MCF 10A (cell line): ENCODE measurements around the gene OR7C1. TPM values are rescaled to one million over a fixed set of nuclear protein-coding genes. Genes with fewer than 3 reads are reported as not detected.

Source experiments
- BruUV-seq: library from RNA; stranded (reverse); fragments of 400-500 nt; replicated peaks from 2 replicates; lab custom pipeline; 2021; lab: Mats Ljungman, UMichigan
- CTCF ChIA-PET: fragments of 300-600 bp; sonication (Branson Sonifier 250); formaldehyde crosslinking; extraction: SDS; loops from one replicate; lab custom pipeline; 2021; ENCODE audit warnings: antibody characterized with exemption, inconsistent platforms; lab: Yijun Ruan, JAX
- POLR2A ChIA-PET: fragments of 300-600, 350-650 bp; sonication (Branson Sonifier 250); formaldehyde crosslinking; extraction: SDS; loops from one replicate; lab custom pipeline; 2020; ENCODE audit warnings: antibody characterized with exemption, inconsistent platforms; lab: Yijun Ruan, JAX
- DNase-seq: peaks from one replicate; pipeline ENCODE4 v3.0.0-alpha.2; 2018; ENCODE audit not compliant: unreplicated experiment
- H3K27ac Mint-ChIP-seq: one replicate; pipeline ENCODE4 v1.8.0; 2022; ENCODE audit warnings: mild to moderate bottlenecking, low read depth, mixed read lengths; ENCODE audit not compliant: unreplicated experiment
- H3K27me3 Mint-ChIP-seq: one replicate; pipeline ENCODE4 v1.8.0; 2022; ENCODE audit warnings: mixed read lengths; ENCODE audit not compliant: insufficient read depth, unreplicated experiment
- H3K36me3 Mint-ChIP-seq: one replicate; pipeline ENCODE4 v1.8.0; 2022; ENCODE audit warnings: mild to moderate bottlenecking, moderate library complexity, mixed read lengths; ENCODE audit not compliant: insufficient read depth, unreplicated experiment
- H3K4me1 Mint-ChIP-seq: one replicate; pipeline ENCODE4 v1.8.0; 2022; ENCODE audit warnings: mixed read lengths; ENCODE audit not compliant: insufficient read depth, unreplicated experiment
- H3K4me3 Mint-ChIP-seq: one replicate; pipeline ENCODE4 v1.8.0; 2022; ENCODE audit warnings: mild to moderate bottlenecking, moderate library complexity, mixed read lengths; ENCODE audit not compliant: unreplicated experiment
- H3K9me3 Mint-ChIP-seq: one replicate; pipeline ENCODE4 v1.8.0; 2022; ENCODE audit warnings: mixed read lengths; ENCODE audit not compliant: unreplicated experiment
- CTCF ChIP-seq: fragments of 200-600 bp; IDR thresholded peaks from one replicate; pipeline ENCODE4 v1.8.0; 2022; ENCODE audit warnings: antibody characterized with exemption, mild to moderate bottlenecking; ENCODE audit not compliant: unreplicated experiment
- intact Hi-C: fragments of 100-400 bp; cut with micrococcal nuclease; formaldehyde crosslinking; loops from 2 replicates; pipeline ENCODE4 v1.14.1; 2022
- total RNA-seq: library from RNA; stranded (reverse); gene quantifications from 2 replicates; pipeline ENCODE4 v1.2.3, GENCODE V29; 2022

OR7C1 gene
- total RNA-seq, 1 experiment from 2014 or later, result not detected

DNA sequence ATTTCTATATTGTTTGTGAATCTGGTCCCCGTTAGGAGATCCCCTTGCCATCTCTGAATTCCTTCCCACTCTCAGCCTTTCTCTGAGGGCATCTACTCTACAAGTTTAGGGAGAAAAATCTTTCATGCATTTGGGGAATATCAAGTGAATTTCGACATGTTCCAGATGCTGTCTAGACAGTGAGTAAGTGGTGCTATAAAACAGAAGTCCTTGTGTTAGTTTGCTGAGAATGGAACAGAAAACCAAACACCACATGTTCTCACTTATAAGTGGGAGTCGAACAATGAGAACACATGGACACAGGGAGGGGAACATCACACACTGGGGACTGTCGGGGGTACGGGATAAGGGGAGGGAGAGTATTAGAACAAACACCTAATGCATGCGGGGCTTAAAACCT, 8.6 kb upstream of the OR7C1 start:
- ChIA-PET POLR2A (no interaction called here), CTCF (no interaction called here)
- intact Hi-C loops, result no loop called here
- Mint-ChIP-seq H3K4me1 (peaks cover 5% of the 10 kb centered on the region), H3K36me3 (no peaks in the 10 kb centered on the region), H3K27ac (no peak overlapping the region), H3K9me3 (no peaks in the 10 kb centered on the region), H3K27me3 (peaks cover 28% of the 10 kb centered on the region), H3K4me3 (no peak overlapping the region)
- no peak for DNase-seq
- no TSS peak for BruUV-seq
- no peak for TF ChIP-seq CTCF

DNA sequence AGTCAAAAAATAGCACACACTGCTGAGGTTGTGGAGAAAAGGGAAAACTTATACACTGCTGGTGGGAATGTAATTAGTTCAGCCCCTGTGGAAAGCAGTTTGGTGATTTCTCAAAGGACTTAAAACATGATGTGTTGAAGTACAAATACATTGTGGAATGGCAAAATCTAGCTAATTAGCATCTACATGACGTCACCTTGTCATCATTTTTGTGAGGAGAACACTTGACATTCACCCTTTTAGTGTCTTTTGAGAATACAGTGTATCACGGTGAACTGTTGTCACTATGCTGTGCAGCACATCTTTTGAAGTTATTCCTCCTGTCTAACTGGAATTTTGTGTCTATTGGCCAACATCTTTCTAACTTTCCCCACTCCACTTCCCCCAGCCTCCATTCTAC, 8.2 kb upstream of the OR7C1 start:
- ChIA-PET POLR2A (no interaction called here), CTCF (no interaction called here)
- H3K4me3 Mint-ChIP-seq, result no peak overlapping the region
- H3K4me1 Mint-ChIP-seq, result peaks cover 5% of the 10 kb centered on the region
- H3K27me3 Mint-ChIP-seq, result peaks cover 24% of the 10 kb centered on the region
- no peak for TF ChIP-seq CTCF
- intact Hi-C loops, result no loop called here
- H3K27ac Mint-ChIP-seq, result no peak overlapping the region
- no peaks in the 10 kb centered on the region for H3K9me3 Mint-ChIP-seq
- no peaks in the 10 kb centered on the region for H3K36me3 Mint-ChIP-seq
- DNase-seq, result no peak
- BruUV-seq, result no TSS peak

DNA sequence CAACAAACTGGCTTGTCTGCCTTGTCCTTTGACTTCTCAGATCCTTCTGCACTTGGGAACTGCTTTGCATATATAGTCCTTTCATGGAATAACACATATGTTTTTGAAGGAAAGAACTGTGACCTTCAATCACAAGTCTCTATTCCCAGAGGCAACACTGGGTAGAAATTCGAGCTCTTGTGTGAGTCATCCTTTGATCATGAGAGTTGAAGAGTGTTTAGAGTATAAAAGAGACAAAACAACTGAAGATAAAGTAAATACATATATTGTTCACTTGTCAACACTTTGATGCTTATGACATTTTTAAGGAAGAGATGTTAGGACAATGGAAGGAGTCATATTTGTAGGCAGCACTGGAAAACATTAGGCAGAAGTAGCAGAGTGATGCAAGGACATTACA, 5.2 kb upstream of the OR7C1 start:
- intact Hi-C loops, result no loop called here
- Mint-ChIP-seq H3K9me3 (no peaks in the 10 kb centered on the region), H3K4me1 (peaks cover 5% of the 10 kb centered on the region), H3K36me3 (no peaks in the 10 kb centered on the region), H3K4me3 (no peak overlapping the region), H3K27ac (no peak overlapping the region), H3K27me3 (peaks cover 17% of the 10 kb centered on the region)
- CTCF ChIA-PET, result no interaction called here
- peak; percentile 6 for DNase-seq
- TF ChIP-seq CTCF, result no peak
- BruUV-seq, result no TSS peak
- POLR2A ChIA-PET, result interaction anchor here (0.6 kb wide), 1 partner anchor 152 kb away, joined by 3 read pairs; no protein-coding TSS in a partner anchor

DNA sequence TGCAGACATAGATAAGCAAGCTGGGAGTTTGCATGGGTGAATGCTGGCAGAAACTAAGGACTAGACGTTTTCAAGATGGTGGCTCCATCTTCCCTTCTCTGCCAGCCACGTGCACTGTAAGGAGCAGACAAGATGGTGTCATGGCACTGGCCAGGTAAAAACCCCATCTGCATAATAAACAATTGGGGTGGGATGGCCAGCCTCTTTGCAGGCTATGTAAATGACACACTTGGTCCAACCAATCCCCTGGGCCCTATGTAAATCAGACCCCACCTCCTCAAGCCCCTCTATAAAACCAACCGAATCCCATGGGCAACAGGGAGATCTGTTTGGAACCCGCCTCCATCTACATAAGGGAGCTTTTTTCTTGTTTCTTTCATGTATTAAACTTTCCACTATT, 2.4 kb upstream of the OR7C1 start:
- ChIA-PET POLR2A (no interaction called here), CTCF (interaction anchor here (0.6 to 0.8 kb wide), 2 partner anchors 8 to 17 kb away, joined by 3 read pairs; no protein-coding TSS in a partner anchor)
- no peaks in the 10 kb centered on the region for H3K36me3 Mint-ChIP-seq
- no peaks in the 10 kb centered on the region for H3K9me3 Mint-ChIP-seq
- TF ChIP-seq CTCF, result no peak
- H3K27me3 Mint-ChIP-seq, result no peaks in the 10 kb centered on the region
- DNase-seq, result no peak
- peaks cover 10% of the 10 kb centered on the region for H3K4me1 Mint-ChIP-seq
- no TSS peak for BruUV-seq
- H3K4me3 Mint-ChIP-seq, result no peak overlapping the region
- H3K27ac Mint-ChIP-seq, result no peak overlapping the region
- intact Hi-C loops, result no loop called here
